ENCODE measurements around the gene MEX3D.

DNA sequence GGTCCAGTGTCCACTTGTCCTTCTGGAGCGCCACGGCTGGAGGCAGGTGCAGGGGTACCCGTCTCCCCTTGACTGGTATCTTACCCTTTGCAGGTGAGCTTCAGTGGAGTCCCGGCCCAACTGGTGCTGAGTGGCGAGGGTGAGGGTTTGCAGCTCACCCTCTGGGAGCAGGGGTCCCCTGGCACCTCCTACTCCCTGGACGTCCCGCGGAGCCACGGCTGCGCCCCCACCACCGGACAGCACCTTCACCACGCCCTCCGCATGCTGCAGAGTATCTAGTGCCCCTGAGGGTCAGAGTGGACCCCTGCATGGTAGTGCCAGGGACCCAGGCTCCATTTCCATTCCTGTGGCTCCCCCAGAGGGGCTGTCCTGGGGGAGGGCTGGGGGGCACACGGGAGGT, 33.2 kb downstream of the MEX3D start:
- TF ChIP-seq, protein P1, sequence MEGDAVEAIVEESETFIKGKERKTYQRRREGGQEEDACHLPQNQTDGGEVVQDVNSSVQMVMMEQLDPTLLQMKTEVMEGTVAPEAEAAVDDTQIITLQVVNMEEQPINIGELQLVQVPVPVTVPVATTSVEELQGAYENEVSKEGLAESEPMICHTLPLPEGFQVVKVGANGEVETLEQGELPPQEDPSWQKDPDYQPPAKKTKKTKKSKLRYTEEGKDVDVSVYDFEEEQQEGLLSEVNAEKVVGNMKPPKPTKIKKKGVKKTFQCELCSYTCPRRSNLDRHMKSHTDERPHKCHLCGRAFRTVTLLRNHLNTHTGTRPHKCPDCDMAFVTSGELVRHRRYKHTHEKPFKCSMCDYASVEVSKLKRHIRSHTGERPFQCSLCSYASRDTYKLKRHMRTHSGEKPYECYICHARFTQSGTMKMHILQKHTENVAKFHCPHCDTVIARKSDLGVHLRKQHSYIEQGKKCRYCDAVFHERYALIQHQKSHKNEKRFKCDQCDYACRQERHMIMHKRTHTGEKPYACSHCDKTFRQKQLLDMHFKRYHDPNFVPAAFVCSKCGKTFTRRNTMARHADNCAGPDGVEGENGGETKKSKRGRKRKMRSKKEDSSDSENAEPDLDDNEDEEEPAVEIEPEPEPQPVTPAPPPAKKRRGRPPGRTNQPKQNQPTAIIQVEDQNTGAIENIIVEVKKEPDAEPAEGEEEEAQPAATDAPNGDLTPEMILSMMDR (IDR thresholded peaks at IDR 0.05 in 4 of 5, conservative IDR thresholded peaks at IDR 0.05 in 1 of 5), result no peak
- no peak for TF ChIP-seq POLR2A (IDR thresholded peaks at IDR 0.05)
